Measurements from ENCODE around the gene PRSS57.
"Not testable (repeated sequence)": the region's sequence is repeated elsewhere in the genome, so short reads cannot be mapped to it uniquely, and the experiment has no call there.

The PRSS57 gene

GRCh38 chr19:722553-723101, 27.4 kb upstream of the PRSS57 start:
- no peak for DNase-seq

- no peak for DNase-seq
These were observed 25.3 kb upstream of the PRSS57 start for GRCh38 chr19:720345-721160.

- no peak for DNase-seq
These were observed 24.5 kb upstream of the PRSS57 start for GRCh38 chr19:719636-720344.

GRCh38 chr19:718991-719512, 23.8 kb upstream of the PRSS57 start:
- DNase-seq, result no peak

GRCh38 chr19:718251-718951, 23.1 kb upstream of the PRSS57 start:
- DNase-seq, result no peak

- no peak for DNase-seq
These were observed 20.1 kb upstream of the PRSS57 start for GRCh38 chr19:715347-715746.

GRCh38 chr19:711254-711653, 16.0 kb upstream of the PRSS57 start:
- DNase-seq, result no peak

- DNase-seq, result no peak
These were observed 15.5 kb upstream of the PRSS57 start for GRCh38 chr19:710767-711166.

GRCh38 chr19:709965-710571, 14.8 kb upstream of the PRSS57 start:
- no peak for DNase-seq

GRCh38 chr19:709196-709964, 14.1 kb upstream of the PRSS57 start:
- DNase-seq, result no peak

GRCh38 chr19:708154-709143, 13.2 kb upstream of the PRSS57 start, which contains the start of gene PALM:
TSS of gene PALM (plus strand) at chr19:708935. CDS start at chr19:709147, 212 bp downstream.
- peak; percentile 9 for DNase-seq

- no peak for DNase-seq
These were observed 9.1 kb upstream of the PRSS57 start for GRCh38 chr19:704447-704741.

GRCh38 chr19:703651-704446, 8.6 kb upstream of the PRSS57 start:
- peak; percentile 73 for DNase-seq

- DNase-seq, result no peak
These were observed 8.0 kb upstream of the PRSS57 start for GRCh38 chr19:703329-703650.

GRCh38 chr19:702847-703246, 7.6 kb upstream of the PRSS57 start:
- not testable (repeated sequence) for DNase-seq

- not testable (repeated sequence) for DNase-seq
These were observed 4.6 kb upstream of the PRSS57 start for GRCh38 chr19:699885-700284.

GRCh38 chr19:698529-698928, 3.3 kb upstream of the PRSS57 start:
- DNase-seq, result not testable (repeated sequence)

- DNase-seq, result no peak
These were observed 536 bp downstream of the PRSS57 start for GRCh38 chr19:694481-695351.

- no peak for DNase-seq
These were observed 5.0 kb downstream of the PRSS57 start for GRCh38 chr19:690203-690602.

All from NCI-H226 (cell line).